GM21786 (cell line): ENCODE results near the gene SLC5A3.

Source experiments
- ATAC-seq: cut with Tn5 transposase; IDR thresholded peaks from one replicate; pipeline ENCODE4 v1.9.1; 2021; ENCODE audit not compliant: unreplicated experiment

The SLC5A3 gene

DNA sequence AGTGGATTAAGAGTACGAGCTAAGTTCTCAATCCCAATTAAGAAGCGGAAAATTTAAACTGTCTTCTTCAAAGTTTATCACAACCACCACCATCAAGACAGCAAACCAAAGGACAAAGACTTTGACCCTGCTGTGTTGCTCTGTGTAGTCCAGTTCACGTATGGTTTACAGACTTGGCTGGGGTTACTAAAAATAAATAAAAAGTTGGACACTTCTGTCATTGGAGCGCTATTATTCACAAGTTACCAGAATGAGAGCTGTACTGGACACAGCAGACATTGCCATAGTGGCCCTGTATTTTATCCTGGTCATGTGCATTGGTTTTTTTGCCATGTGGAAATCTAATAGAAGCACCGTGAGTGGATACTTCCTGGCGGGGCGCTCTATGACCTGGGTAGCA lies 21.6 kb downstream of the SLC5A3 start:
- ATAC-seq: no peak

DNA sequence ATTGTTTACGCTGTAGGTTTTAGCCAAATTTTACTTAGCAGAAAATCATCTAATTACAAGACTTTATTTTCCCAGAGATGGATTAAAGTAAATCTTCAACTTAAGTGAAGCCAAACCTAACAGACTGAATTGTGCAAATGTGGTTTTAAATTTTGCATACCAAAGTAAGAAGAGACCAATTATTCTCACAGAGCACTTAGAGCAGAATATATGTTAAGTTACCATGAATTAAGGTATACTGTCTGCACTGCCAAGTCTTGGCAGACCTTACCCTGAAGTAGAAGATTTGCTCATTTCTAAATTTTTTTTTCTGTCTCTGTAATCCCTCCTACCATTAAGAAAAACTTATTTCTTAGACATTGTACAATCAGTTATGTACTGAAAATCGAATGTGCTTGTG lies 24.1 kb downstream of the SLC5A3 start:
- ATAC-seq: no peak

DNA sequence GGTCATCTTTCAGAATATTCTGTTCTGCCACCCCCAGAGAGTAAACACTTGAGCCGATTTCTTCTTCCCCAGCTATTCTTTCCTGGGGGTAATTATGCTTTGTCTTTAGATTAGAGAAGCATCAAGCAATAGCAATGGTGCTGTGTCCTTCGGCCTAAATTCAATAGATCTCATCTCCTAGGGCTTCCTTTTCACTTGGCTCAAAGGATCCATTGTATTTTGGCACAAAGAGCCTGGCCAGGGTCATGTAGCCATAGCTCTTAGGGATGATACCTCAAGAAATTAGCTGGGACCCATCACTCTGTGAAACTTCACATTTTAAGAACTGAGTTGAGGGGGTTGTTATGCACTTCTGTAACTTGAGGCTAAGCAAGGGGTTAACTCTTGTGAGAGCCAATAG lies 27.0 kb downstream of the SLC5A3 start:
- ATAC-seq: no peak

DNA sequence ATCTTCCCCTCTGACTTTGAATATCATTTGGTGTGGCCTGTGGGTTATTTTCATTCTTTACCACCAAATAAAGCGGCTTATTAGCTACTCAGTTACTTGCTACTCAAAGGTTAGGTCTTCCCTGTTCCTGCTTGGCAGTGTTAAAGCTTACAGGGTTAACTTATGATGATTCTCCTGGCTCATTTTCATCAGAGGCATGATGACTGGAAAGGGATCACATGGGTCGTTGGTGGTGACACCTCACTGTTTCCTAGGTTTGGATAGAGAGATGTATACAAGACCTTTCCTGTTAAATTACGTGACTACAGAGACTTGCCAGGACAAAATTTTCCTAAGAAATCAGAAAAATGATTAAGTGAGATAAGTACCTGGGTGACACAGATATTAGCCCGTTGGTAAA lies 27.4 kb downstream of the SLC5A3 start:
- no peak for ATAC-seq

DNA sequence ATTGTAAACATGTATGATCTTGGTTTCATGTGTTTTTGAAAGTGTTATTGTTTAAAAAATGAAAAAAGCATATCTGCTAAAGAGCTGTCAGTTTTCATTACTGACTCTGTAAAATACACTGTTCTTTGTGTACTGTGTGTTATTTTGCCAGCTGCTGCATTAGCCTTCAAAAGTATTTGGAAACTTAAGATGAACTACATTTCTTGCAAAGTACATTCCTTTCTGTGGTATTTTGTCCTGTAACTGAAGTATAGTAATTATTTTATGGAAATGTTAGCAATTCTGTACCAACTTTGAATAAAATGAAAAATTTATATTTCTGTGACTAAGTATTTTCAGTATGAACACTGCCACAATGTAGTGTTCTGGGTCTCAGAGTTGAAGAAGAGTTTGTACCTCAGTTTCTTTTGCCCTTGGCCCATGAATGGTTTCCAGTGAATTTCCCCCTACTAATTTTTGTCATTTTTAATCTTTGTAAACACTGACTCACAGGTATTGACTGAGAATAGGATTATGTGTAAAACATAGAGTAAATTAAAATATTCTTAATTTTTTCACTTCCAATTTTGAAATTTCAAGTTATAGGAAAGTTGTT lies 32.7 kb downstream of the SLC5A3 start:
- no peak for ATAC-seq

DNA sequence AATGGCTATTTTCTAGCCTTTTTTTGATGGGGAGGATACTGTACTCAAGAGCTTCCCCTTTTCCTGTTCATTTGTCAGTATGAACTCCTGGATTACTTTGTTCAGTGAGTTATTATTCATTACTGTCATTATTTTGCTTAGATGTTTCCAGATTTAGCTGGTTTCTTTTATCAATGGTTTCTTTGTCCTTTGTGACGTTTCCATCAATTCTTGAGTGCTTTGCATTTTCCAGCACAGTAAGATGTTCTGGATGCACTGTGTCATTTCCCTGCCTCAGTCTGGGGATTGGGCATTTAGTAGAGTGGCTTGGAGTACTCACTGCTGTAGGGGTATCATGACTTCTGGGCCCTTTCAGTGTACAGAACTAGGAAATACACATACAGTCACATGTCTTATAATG lies 34.2 kb downstream of the SLC5A3 start:
- ATAC-seq: no peak

DNA sequence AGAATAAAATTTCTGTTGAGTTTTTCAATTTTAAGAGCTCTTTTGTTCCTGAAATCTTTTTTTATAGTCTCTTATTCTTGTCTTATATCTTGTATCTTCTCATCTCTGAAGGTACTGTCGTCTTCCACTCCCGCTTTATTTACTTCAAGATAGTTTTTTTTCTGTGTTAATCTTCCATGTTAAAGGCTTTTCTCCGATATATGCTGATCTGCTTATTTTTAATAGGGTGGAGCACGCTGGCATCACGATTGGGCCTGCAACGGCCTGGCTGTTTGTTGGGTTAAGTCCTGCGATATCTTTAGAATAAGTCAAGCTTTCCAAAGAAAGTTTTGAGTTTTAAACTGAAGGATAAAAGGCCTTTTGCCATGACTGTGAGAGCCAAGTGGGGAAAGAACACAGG lies 35.7 kb downstream of the SLC5A3 start:
- no peak for ATAC-seq

DNA sequence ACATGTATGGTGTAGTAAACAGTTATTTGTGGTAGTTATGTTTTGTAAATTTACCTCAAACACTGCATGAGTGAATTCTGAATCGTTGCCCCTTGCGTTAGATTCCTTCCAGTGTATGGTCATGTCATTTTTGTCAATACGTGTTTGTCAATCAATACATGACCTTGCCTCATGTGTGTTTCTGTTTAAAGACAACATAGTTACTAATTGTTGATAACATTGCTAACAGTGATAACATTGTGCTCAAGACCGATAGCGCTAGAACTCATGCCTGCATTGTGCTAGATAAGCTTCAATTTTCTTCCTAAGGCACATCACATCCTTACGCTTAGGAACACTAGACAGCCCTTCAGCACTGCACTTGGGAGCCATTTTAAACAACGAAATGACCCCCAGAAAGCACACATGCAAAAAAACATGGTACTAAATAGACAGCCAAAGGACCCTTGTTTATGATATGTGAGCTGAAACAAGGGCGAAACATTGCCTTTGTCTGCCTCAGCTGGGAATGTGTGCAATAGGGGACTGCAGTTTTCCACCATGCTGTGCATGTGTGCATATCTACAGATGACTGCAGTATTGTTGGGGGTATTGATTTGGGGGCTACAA lies 37.3 kb downstream of the SLC5A3 start:
- ATAC-seq: no peak

DNA sequence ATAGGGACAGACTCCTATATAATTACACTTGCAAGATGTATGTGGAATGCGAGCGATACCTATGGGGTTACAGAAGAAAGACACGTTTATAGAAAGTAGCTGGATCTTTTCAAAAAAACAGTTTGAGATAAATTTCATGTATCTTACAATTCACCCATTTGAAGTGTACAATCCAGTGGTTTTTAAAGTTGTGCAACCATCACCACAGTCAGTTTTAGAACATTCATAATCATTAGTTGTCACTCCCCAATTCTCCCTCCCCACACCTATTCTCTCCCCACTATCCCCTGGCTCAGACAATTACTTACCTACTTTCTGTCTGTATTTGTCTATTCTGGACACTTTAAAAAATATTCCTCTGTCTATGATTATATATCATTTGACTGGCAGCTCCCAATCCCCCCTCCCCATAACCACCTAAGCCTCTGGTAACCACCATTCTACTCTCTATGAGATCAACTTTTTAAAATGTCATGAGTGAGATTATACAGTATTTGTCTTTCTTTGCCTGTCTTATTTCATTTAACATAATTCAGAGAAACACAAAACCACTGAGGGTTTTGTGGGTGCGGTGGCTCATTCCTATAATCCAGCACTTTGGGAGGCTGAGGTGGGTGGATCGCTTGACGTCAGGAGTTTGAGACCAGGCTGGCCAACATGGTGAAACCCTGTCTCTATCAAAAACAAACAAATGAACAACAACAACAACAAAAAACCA lies 39.1 kb downstream of the SLC5A3 start:
- ATAC-seq: no peak

DNA sequence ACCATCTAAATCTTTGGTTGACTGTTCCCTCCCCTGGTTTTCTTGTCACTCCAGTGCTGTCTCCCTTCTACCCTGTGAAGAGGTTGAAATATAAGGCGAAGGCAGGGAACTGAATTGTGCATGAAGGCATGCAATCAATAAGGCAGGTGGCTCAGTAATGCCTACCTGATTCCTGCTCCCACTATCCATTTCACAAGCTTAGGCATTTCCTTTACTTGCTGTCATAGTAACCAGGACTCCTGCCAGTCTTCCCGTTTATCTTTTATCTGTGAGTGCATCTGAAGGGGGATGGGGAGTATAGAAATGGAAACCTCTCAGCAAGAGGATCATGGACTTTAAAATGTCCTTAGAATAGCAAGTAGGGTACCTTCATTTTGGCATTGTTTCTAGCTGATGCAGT lies 40.5 kb downstream of the SLC5A3 start:
- no peak for ATAC-seq

DNA sequence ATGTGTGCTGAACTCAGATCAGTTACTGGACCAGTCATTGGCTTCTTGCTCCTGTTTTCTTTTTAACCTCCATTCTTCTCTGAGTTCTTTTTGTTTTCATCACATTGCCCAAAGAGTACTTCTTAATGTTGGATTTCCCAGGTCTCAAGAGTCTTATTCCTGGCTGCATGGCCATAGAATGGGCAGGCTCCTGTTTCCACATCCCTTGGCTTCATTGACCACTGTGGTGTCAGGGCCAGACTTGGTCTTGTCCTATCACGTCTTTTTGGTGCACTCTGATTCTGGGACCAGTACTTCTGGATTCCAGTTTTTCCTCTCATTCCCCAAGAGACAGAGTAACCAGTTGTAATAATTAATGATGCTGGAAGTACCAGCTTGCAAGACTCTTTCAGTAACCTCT lies 41.8 kb downstream of the SLC5A3 start:
- ATAC-seq: no peak

DNA sequence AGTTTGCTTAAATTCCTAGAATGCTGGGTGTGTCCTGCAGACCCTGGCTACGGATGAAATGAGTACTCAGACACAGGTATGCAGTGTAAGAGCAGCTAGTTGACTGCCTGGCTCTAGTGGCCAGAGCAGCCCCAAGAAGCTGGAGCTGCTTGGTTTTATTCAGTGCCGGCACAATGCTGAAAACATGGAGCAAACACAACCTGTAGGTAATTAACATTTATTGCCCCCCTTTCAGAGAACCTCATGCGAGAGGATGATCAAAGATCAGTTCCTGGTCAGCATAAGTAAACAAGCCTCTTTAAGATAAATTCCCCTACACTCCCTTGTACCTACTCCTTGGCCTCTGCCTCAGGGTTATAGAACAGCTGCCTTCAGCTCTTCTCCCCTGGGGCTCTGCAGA lies 43.2 kb downstream of the SLC5A3 start:
- no peak for ATAC-seq

DNA sequence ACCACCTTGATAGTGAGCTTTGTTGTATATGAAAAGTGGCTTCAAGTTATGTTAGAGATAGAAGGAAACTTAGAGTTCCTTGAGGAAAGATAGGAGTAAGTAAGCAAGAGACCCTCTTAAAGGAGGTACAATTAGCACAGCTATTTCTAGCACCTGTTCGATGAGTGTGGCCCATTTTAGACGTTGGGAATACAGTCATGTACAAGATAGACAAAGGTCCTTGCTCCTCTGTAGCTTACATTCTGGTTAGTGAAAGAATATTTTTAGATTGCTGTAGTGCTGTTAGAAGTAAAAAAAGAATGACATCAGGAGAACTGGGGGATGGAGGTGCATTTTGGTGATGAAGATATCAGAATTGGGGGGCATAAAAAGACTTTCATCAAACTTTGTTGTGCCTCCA lies 47.5 kb downstream of the SLC5A3 start:
- no peak for ATAC-seq

DNA sequence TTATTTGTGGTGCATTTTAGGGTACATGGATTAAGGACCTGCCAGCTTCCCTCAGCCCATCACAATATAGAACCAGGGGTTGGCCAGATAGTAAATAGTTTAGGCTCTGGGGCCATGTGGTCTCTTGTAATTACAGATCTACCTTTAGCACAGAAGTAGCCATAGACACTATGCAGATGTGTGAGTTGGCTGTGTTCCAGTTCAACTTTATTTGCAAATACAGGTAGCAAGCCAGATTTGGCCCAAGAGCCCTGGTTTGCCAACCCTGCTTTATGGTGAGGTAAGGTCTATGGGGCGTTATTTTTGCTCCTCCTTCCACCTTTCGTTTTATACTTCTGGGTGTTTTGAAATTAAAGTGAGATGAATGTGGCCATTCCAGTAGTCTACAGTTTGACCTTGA lies 48.7 kb downstream of the SLC5A3 start:
- ATAC-seq: no peak
